Peyer's patch (tissue), 4 donors: ENCODE data around the gene SHLD1. TPM values are rescaled to one million over a fixed set of nuclear protein-coding genes. Genes with fewer than 3 reads are reported as not detected.

Experiments
- DNase-seq, 3 donors: peaks; one replicate each; pipeline ENCODE4 v3.0.0-alpha.2; 2017 to 2019
- H3K27ac ChIP-seq, 4 donors: fragments of 200-600 bp; sonication (generic); one replicate each; pipeline ENCODE4 v1.5.1; 2016 to 2019
- H3K27me3 ChIP-seq, 2 donors: fragments of 200-600 bp; sonication (generic); one replicate each; pipeline ENCODE4 v1.5.1; 2019
- H3K36me3 ChIP-seq, 3 donors: fragments of 200-600 bp; sonication (generic); one replicate each; pipeline ENCODE4 v1.5.1; 2016 to 2019
- H3K4me1 ChIP-seq, 4 donors: fragments of 200-600 bp; sonication (generic); one replicate each; pipeline ENCODE4 v1.5.1; 2016 to 2019
- H3K4me3 ChIP-seq, 4 donors: fragments of 200-600 bp; sonication (generic); 1 replicate in 3 of 4; 2 replicates in 1 of 4; pipeline ENCODE4 v1.5.1; 2016 to 2019; ENCODE audit warnings: mild to moderate bottlenecking in 1 of 4
- H3K9me3 ChIP-seq, 4 donors: fragments of 200-600 bp; sonication (generic); one replicate each; pipeline ENCODE4 v1.5.1; 2016 to 2019; ENCODE audit warnings: mild to moderate bottlenecking in 1 of 4
- CTCF ChIP-seq, 6 experiments: fragments of 450-650 bp in 4 of 6; fragments of 200-600 bp in 2 of 6; sonication (generic) in 1 of 6; IDR thresholded peaks; one replicate each; pipeline ENCODE4 v1.5.1; 2017 to 2019; ENCODE audit warnings: antibody characterized with exemption in 6 of 6, mild to moderate bottlenecking in 3 of 6, moderate library complexity in 1 of 6
- POLR2A ChIP-seq, 2 donors: fragments of 450-650 bp; IDR thresholded peaks; one replicate each; pipeline ENCODE4 v1.5.1; 2017; ENCODE audit warnings: antibody characterized with exemption in 2 of 2, mild to moderate bottlenecking in 2 of 2, moderate library complexity in 2 of 2
- total RNA-seq, 4 donors: library from RNA; depleted of rRNA; stranded (reverse); fragments of >200 nt; gene quantifications; one replicate each; pipeline ENCODE4 v1.1.0, GENCODE V29; 2016

SHLD1 gene
- total RNA-seq, 4 donors from 2014 or later = 8.4 to 15.5 (median 12.3) TPM

- Histone ChIP-seq H3K4me3 (no peak overlapping the region), H3K27me3 (no peaks in the 10 kb centered on the region), H3K9me3 (no peaks in the 10 kb centered on the region), H3K27ac (peak overlapping the region in 2 of 4 donors; percentile 33 to 60), H3K36me3 (peaks cover 0 to 3% (median 0%) of the 10 kb centered on the region in 3 donors), H3K4me1 (peaks cover 0 to 28% (median 0%) of the 10 kb centered on the region in 4 donors)
- TF ChIP-seq CTCF (IDR thresholded peaks at IDR 0.05) (no peak), POLR2A (IDR thresholded peaks at IDR 0.05) (no peak)
- DNase-seq = no peak
Observed at GRCh38 chr20:5785146-5785545, 34.9 kb downstream of the SHLD1 start.

- Histone ChIP-seq H3K4me3 (no peak overlapping the region), H3K36me3 (peaks cover 0 to 3% (median 0%) of the 10 kb centered on the region in 3 donors), H3K4me1 (peaks cover 0 to 9% (median 0%) of the 10 kb centered on the region in 4 donors), H3K27me3 (no peaks in the 10 kb centered on the region), H3K9me3 (no peaks in the 10 kb centered on the region), H3K27ac (no peak overlapping the region)
- no peak for DNase-seq
- TF ChIP-seq CTCF (IDR thresholded peaks at IDR 0.05) = no peak
- no peak for TF ChIP-seq POLR2A (IDR thresholded peaks at IDR 0.05)
Observed at GRCh38 chr20:5786930-5787795, 37.0 kb downstream of the SHLD1 start.

- DNase-seq = no peak
- Histone ChIP-seq H3K9me3 (no peaks in the 10 kb centered on the region), H3K27ac (no peak overlapping the region)
Observed at GRCh38 chr20:5787796-5788165, 37.6 kb downstream of the SHLD1 start.

GRCh38 chr20:5788385-5788895 lies 38.2 kb downstream of the SHLD1 start:
- peak; percentile 57 to 92 (median 84) for DNase-seq
- H3K27ac ChIP-seq = no peak overlapping the region
- no peak for TF ChIP-seq POLR2A (IDR thresholded peaks at IDR 0.05)
- peak; percentile 82 to 98 (median 94) for TF ChIP-seq CTCF (IDR thresholded peaks at IDR 0.05)
- peaks cover 0 to 3% (median 0%) of the 10 kb centered on the region in 3 donors for H3K36me3 ChIP-seq
- peaks cover 0 to 9% (median 0%) of the 10 kb centered on the region in 4 donors for H3K4me1 ChIP-seq
- no peaks in the 10 kb centered on the region for H3K27me3 ChIP-seq
- H3K9me3 ChIP-seq = no peaks in the 10 kb centered on the region
- H3K4me3 ChIP-seq = no peak overlapping the region

More at GRCh38 chr20:5787796-5788165, 37.6 kb downstream of the SHLD1 start:
- peaks cover 0 to 9% (median 0%) of the 10 kb centered on the region in 4 donors for H3K4me1 ChIP-seq
- TF ChIP-seq CTCF (IDR thresholded peaks at IDR 0.05) (no peak), POLR2A (IDR thresholded peaks at IDR 0.05) (no peak)
- no peak overlapping the region for H3K4me3 ChIP-seq
- H3K27me3 ChIP-seq = no peaks in the 10 kb centered on the region
- peaks cover 0 to 3% (median 0%) of the 10 kb centered on the region in 3 donors for H3K36me3 ChIP-seq

- TF ChIP-seq POLR2A (IDR thresholded peaks at IDR 0.05) (no peak), CTCF (IDR thresholded peaks at IDR 0.05) (no peak)
- H3K27me3 ChIP-seq = no peaks in the 10 kb centered on the region
- H3K36me3 ChIP-seq = peaks cover 0 to 3% (median 0%) of the 10 kb centered on the region in 3 donors
- no peaks in the 10 kb centered on the region for H3K9me3 ChIP-seq
- H3K27ac ChIP-seq = no peak overlapping the region
- H3K4me3 ChIP-seq = no peak overlapping the region
- H3K4me1 ChIP-seq = peaks cover 0 to 9% (median 0%) of the 10 kb centered on the region in 4 donors
- no peak for DNase-seq
Observed at GRCh38 chr20:5789827-5790226, 39.6 kb downstream of the SHLD1 start.
